Posterior cingulate gyrus (tissue), 11 donors: ENCODE results near the gene LRRC15.

Source experiments
- DNase-seq, 10 donors: peaks; one replicate each; pipeline versions ENCODE4 v3.0.0 to v3.0.0-alpha.2; 2020 to 2021; ENCODE audit warnings: mixed read lengths in 3 of 10
- intact Hi-C: fragments of 100-400 bp; cut with DNase I; formaldehyde crosslinking; loops from one replicate; pipeline ENCODE4 v1.15.1; 2023

Gene LRRC15

DNA sequence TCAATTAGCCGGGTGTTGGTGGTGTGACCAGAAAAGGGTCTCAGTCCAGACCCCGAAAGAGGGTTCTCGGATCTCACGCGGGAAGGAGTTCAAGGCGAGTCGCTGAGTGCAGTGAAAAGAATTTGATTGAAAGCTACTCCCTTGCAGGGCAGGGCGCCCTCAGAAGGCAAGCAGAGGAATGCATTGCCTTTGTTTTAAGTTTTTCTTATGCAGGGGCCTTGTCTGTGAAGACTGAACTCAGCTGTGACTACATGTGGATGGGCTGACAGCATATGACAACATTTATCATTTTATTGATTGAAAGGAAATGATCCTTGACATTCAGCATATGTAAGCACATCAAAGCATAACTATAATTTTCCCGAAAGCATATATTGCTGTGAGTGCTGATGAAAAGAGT lies 30.2 kb downstream of the LRRC15 start:
- DNase-seq: no peak
- intact Hi-C loops: loop anchor here (10.0 kb wide), 1 partner anchor 255 kb away; no protein-coding TSS in a partner anchor

DNA sequence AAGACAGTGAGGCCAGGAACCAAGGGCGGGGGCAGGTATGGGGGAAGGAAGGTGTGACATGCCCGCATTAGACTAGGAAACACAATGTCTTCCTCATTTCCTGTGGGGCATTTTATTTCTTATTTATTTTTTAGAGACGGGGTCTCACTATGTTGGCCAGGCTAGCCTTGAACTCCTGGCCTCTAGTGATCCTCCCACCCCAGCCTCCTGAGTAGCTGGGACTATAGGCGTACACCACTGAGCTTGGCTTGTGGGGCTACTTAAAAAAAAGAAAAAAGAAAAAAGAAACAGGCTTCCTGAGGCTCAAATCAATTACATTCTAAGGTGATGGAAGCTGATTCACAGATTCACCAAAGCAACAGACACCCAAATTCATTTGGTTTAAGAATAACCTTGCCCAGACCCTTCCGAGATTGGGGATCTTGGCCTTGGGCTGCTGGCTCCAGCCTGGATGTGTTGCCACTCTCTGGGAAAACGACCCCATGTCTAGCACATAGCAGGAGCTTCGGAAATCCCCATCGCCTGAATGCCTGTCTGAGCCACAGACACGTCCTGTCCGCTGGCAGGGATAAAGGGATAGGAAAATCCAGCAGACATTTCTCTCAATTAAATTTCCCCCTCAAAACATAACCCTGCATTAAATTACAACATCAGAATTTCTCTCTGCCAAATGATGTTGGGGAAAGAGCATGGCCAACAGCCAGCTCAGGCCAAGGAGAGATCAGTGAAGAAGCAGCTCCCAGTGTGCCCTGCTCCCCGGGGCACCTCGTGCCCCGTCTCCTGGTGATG lies 31.4 kb downstream of the LRRC15 start:
- intact Hi-C loops: loop anchor here (10.0 kb wide), 1 partner anchor 257 kb away; no protein-coding TSS in a partner anchor
- peak in 1 of 10 donors; percentile 41 for DNase-seq

DNA sequence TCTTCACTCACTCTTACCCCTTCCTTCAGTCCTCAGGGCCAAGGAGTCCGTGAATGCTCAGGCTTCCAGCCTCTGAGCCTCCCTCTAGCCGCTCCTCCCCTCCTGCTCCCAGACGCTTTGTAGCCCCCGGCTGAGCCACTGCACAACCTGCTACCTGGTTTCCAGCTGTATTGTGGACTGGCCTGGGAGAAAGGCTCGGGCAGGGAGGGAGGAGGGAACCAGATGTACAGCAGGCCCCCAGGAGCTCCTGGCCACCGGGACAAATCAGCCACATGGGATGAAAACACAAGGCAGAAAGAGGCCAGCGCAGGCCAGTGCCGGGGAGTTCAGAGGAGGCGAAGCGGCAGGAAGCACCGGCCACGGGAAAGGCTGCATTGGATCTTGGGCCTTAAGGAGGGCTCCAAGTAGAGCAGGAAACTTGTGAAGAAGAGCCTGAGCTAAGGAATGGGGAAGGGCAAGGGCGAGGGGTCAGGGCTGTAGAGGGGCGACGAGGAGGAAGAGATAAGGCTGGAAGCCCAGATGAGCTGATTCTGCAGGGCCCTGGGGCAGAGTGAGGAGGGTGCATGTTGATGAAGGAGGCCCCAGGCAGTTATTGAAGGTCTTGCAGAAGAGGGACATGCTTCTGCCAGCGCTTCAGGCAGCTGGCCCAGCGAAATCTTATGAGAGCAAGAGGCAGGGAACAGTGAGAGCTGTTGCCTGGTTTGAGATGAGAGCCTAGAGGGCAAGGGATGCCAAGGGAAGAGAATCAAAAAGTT lies 32.8 kb downstream of the LRRC15 start:
- intact Hi-C loops: loop anchor here (10.0 kb wide), 1 partner anchor 258 kb away; no protein-coding TSS in a partner anchor
- peak in 1 of 10 donors; percentile 60 for DNase-seq

DNA sequence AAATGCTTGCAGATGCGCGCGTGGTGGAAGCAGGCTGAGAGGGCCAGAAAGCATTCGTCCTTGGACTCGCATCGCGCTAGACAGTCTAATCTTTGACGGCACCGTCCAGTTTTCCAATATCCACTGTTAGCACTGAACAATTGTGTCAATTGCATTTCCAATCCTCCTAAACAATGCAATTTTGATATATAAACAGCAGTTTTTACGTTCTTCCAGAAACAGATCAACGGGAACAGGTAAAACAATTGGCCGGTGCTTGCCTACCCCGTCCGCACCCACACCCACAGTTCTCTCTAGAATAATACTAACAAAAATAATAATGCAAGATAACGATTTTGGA lies 35.6 kb downstream of the LRRC15 start:
- intact Hi-C loops: loop anchor here (2.0 to 10.0 kb wide), 2 partner anchors 71 to 261 kb away; no protein-coding TSS in a partner anchor
- no peak for DNase-seq

DNA sequence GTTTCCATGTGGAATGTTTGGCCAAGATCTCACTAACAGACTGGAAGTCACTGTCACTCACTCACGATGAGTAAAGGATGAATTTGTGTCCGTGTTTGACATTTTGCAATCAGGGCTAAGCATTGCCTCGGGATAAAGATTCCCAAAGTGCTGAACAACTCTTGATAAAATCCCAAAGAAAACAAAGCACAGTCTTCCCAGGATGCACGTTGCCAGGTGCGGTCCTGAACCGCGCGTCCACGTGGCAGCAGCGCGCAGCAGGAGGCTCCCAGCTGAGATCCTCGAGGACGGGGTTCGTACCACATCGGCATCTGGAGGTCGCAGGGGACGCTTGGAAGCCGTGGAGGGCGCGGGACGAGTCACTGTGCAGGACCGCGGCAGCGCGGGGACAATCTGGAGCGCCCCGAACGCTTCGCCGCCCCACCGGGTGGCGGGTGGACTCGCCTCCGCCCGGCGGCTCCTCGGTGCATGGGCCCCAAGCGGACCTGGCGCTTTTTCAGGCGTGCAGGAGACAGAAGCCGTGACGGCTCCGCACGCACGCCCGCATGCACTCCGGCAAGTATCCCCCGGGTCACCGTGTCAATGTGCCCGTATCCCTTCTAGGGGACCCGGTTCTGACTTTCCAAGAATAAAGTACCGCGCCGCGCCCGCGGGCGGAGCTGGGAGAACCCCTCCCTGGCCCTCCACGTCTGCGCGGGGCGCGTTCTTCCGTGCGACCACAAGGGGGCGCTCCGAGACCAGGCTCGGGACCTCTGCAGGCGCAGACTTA lies 36.1 kb downstream of the LRRC15 start:
- peak; percentile 78 to 99 (median 93) for DNase-seq
- intact Hi-C loops: loop anchor here (2.0 to 10.0 kb wide), 2 partner anchors 71 to 261 kb away; no protein-coding TSS in a partner anchor

DNA sequence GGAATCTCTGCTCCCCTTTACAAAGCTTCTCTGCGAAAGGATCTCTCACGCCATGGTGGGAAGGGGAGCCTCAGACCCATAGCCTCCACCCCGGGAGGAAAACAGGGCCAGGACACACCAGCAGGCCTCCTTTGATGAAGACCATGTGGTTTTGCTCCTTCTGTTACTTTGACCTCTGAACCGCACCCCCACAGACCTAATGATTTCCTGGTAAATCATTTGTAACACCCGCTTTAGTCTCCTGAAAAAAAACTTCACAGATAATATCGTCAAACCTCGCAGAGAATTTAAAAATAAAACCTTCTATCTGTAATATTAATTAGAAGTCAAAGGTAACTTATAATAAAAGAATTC lies 36.7 kb downstream of the LRRC15 start:
- intact Hi-C loops: loop anchor here (2.0 to 10.0 kb wide), 2 partner anchors 72 to 262 kb away; no protein-coding TSS in a partner anchor
- DNase-seq: no peak

DNA sequence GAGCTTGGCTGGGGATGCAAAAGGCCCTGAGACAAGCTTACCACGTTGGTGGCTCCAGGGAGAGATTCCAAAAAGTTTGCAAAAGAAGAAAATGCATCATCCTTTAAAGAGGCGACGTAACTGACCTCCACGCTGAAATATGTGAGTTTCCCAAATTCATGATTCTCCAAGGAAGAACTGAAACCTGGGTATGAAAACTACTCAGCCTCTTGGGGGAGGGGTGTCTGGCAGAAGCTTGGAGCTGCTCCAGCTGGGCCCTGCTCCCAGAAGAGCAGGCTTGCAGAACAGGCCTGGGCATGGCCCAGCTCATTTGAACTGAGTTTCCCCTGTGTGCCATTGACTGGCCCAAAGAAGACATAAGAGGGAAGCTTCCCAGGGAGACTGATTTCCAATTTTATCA lies 39.0 kb downstream of the LRRC15 start:
- DNase-seq: peak in 5 of 10 donors; percentile 28 to 53 (median 39)

DNA sequence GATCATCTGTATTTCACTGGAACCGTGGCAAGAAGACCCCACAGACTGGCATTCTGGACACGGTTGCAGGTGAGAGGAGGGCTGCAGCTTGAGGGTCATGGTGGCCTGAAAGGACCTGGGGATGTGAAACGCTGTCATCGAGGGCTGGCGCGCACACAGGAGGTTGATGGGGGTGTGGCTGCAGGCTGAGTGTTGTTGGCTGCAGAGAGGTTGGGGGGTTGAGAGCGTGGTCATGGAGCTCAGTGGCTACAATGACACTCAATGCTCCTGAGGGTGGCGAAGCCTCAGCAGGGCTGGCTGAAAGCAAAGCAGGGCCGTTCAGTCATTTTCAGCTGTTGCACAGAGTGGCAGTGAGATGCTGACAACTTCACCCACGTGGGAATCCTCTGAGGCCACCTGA lies 39.4 kb downstream of the LRRC15 start:
- intact Hi-C loops: loop anchor here (10.0 kb wide), 1 partner anchor 265 kb away; no protein-coding TSS in a partner anchor
- no peak for DNase-seq

More for the DNA sequence above, 39.0 kb downstream of the LRRC15 start:
- intact Hi-C loops: loop anchor here (10.0 kb wide), 1 partner anchor 264 kb away; no protein-coding TSS in a partner anchor

DNA sequence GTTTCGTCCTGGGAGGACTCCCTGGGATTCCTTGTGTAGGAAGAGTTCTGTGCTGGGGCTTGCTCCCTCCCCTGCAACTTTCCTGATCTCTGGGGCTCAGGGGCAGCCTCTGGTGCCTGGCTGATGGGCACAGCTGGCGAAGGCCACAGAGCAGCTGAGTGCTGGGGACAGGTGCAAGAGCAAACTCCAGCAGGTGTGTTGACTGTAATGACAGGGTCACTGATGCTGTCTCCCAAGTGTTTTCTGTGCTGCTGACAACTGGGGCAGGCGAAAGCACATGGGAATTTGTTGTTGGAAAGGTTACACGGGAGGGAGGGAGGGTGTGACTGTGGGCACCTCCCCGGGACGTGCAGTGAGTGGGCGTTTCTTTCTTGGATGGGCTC lies 40.0 kb downstream of the LRRC15 start:
- intact Hi-C loops: no loop called here
- DNase-seq: no peak

DNA sequence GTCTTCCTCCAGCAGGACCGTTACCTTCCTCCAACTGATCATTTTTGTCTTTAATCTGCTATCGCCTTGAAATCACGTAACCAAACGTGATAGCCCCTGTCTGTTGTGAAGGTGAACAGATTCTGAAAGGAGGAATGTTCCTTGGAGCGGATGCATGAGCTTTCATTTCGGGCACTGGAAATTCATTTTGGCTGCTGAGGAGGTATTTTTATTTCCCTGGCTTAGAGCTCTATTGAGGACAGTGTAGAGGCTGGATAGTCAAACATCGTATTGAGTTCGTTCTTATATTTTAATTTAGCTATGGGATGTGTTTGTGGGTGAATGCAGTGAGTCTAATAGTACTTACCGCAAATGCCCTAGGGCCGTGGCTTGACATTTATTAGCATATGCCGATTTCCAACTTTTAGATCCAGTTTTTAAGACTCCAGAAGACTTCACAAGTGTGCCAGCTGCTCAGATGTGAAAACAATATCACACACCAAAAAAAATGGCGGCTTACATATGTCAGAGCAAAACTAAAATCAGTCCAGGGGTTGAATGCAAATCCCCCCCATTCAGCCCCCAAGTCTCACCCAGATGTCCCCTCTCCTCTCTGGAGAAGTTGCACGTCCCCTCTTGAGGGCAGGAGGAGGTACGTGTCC lies 40.5 kb downstream of the LRRC15 start:
- intact Hi-C loops: no loop called here
- DNase-seq: no peak

DNA sequence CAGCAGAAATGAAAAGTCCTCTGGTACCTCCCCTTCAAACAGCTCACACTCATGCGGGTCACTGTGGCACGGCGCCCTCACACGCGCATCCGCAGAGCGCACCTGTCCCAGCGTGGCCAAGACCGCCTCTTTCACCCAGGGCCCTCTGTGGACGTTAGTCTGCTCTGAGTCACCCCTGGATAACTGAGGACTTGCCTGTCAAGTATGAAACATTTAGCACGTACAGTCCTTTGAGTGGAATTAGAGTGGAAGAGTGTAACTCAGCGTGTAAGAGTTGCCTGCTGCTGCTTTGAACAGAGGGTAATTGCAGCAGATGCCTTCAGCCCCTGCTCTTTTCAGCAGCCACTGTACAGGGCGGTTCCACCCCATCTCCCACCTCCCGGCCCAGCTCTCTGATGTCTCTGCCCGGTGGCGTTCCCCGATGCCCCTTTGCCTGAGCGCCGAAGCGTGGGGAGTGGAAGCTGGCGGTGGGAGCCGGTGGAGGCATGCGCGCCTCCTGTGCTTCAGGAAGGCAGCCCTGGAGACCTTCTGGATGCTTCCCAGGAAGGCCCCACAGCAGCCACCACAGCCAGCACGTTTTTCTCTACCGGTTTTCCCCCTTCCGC lies 41.4 kb downstream of the LRRC15 start:
- DNase-seq: peak in 1 of 10 donors; percentile 51
- intact Hi-C loops: no loop called here

DNA sequence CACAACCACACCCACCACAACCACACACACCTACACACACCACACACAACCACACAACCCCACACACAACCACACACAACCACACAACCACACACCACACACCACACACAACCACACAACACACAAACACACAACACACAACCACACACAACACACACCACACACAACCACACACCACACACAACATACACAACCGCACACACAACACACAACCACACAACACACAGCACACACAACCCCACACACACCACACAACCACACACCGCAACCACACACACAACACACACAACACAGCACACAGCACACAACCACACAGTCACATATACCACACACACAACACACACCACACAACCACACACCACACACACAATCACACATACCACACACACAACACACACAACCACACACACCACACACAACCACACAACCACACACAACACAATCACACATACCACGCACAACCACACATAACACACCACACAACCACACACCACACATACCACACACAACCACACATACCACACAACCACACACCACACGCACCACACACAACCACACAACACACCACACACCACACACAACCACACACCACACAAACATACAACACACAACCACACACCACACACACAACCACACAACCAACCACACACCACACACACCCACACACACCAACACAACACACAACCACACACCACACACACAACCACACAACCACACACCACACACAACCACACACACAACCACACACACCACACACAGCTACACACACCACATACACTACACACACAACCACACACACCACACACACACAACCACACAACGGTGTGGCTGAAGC lies 42.1 kb downstream of the LRRC15 start:
- intact Hi-C loops: no loop called here
- DNase-seq: peak in 1 of 10 donors; percentile 19

DNA sequence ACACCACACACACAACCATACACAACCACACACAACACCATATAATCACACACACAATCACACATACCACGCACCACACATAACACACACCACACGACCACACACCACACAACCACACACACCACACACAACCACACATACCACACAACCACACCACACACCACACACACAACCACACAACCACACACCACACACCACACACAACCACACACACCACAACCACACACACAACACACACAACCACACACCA lies 42.6 kb downstream of the LRRC15 start:
- no peak for DNase-seq
- intact Hi-C loops: no loop called here

DNA sequence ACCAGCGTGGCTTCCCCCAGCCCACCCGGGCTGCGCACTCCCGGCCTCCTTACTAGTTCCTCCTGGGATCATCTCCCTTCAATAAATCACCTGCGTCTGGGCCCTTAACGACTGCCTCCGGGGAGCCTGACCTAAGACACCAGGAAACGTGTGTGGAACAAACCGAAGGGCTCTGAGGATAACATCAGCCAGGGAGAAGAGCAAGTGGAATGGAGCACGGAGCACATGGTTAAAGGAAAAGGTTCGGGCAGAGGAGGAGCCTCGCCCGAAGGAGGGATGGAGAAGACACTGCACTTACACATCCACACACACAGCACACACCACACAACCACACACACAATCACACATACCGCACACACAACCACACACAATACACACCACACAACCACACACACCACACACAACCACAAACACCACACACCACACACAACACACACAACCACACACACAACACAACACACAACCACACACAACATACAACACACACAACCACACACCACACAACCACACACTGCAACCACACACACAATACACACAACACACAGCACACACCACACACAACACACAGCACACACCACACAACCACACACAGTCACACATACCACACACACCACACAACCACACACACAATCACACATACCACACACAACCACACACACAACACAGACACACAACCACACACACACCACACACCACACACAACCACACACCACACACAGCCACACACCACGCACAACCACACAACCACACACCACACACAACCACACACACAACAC lies 43.2 kb downstream of the LRRC15 start:
- intact Hi-C loops: no loop called here
- DNase-seq: peak in 2 of 10 donors; percentile 4 to 25

DNA sequence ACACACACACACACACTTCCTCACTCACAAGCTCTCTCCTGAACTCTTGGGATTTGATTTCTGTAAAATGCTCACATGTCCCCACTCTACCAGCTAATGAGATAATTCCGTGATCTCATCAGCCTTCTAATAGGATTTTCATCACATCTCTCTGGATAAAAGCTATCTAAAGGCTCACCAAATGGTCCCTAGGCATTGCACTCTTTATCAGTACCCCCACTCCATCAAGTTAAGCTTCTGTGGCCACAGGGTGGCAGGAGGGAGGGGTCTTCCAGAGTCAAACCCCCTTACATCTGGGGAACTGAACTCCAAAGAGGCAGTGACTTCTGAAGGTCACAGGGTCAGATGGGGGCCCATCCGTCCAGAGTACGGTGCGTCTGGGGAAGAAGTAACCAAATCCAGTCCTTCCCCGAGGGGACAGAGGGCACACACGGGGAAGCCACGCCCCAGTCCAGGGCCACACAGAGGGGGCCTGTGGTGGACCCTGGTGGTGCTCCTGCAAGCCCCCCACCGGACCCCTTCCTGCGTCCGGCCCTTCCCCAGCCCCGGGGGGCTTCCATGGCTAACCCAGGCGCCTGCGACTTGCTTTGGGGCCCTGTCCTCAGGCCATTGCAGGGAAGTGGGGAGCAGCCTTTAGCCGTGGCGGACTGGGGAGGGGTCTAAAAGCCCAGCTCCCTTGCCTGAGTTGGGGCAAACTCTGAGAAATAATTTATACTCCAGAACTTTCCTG lies 44.0 kb downstream of the LRRC15 start:
- peak in 2 of 10 donors; percentile 46 to 82 for DNase-seq
- intact Hi-C loops: no loop called here

DNA sequence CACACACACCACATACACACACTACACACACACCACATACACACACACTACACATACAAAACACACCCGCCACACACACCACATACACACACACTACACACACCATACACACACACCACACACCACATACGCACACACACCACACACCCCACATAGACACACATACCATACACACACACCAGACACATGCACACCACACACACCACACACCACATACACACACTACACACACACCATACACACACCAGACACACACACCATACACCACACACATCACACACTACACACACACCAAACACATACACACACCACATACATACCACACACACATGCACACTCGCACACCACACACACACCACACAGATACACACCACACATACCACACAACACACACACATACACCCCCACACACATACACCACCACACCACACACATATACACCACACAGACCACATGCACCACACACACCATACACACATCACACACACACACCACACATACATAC lies 44.7 kb downstream of the LRRC15 start:
- intact Hi-C loops: no loop called here
- peak in 2 of 10 donors; percentile 17 to 19 for DNase-seq
